Measurements from ENCODE around the gene ISOC2.

ISOC2 gene

GRCh38 chr19:55471266-55471665, 9.8 kb upstream of the ISOC2 start:
- Histone ChIP-seq H3K9me3 (replicated peaks; ENCODE audit: low read length) (no peaks in the 10 kb centered on the region), H3K4me3 (ENCODE audit: low read length) (no peak overlapping the region), H3K27me3 (ENCODE audit: control insufficient read depth, insufficient read depth, low read length) (no peaks in the 10 kb centered on the region), H3K4me1 (ENCODE audit: control insufficient read depth, insufficient read depth, low read length) (peaks cover 48% of the 10 kb centered on the region), H3K4me2 (ENCODE audit: low read length) (no peak overlapping the region), H3K36me3 (ENCODE audit: insufficient read depth, low read length) (no peaks in the 10 kb centered on the region), H3K9ac (ENCODE audit: low read depth, low read length) (no peak overlapping the region)

- Histone ChIP-seq H3K4me1 (ENCODE audit: control insufficient read depth, insufficient read depth, low read length) (peaks cover 18% of the 10 kb centered on the region), H3K4me3 (ENCODE audit: low read length) (no peak overlapping the region), H3K9ac (ENCODE audit: low read depth, low read length) (no peak overlapping the region), H3K4me2 (ENCODE audit: low read length) (peak overlapping the region; percentile 32), H3K27me3 (ENCODE audit: control insufficient read depth, insufficient read depth, low read length) (no peaks in the 10 kb centered on the region), H3K36me3 (ENCODE audit: insufficient read depth, low read length) (no peaks in the 10 kb centered on the region), H3K9me3 (replicated peaks; ENCODE audit: low read length) (no peaks in the 10 kb centered on the region)
Observed at GRCh38 chr19:55468054-55468393, 6.6 kb upstream of the ISOC2 start.

GRCh38 chr19:55467236-55468053, 6.0 kb upstream of the ISOC2 start:
- no peak overlapping the region for H3K9ac ChIP-seq (ENCODE audit: low read depth, low read length)
- H3K4me2 ChIP-seq (ENCODE audit: low read length), result peak overlapping the region; percentile 32
- H3K27me3 ChIP-seq (ENCODE audit: control insufficient read depth, insufficient read depth, low read length), result no peaks in the 10 kb centered on the region
- H3K9me3 ChIP-seq (replicated peaks; ENCODE audit: low read length), result no peaks in the 10 kb centered on the region
- H3K4me3 ChIP-seq (ENCODE audit: low read length), result no peak overlapping the region
- H3K4me1 ChIP-seq (ENCODE audit: control insufficient read depth, insufficient read depth, low read length), result peaks cover 12% of the 10 kb centered on the region
- H3K36me3 ChIP-seq (ENCODE audit: insufficient read depth, low read length), result no peaks in the 10 kb centered on the region

- Histone ChIP-seq H3K27me3 (ENCODE audit: control insufficient read depth, insufficient read depth, low read length) (no peaks in the 10 kb centered on the region), H3K4me1 (ENCODE audit: control insufficient read depth, insufficient read depth, low read length) (peaks cover 17% of the 10 kb centered on the region), H3K9me3 (replicated peaks; ENCODE audit: low read length) (no peaks in the 10 kb centered on the region), H3K4me3 (ENCODE audit: low read length) (no peak overlapping the region), H3K36me3 (ENCODE audit: insufficient read depth, low read length) (no peaks in the 10 kb centered on the region), H3K4me2 (ENCODE audit: low read length) (no peak overlapping the region), H3K9ac (ENCODE audit: low read depth, low read length) (no peak overlapping the region)
Observed at GRCh38 chr19:55466241-55466614, 4.8 kb upstream of the ISOC2 start.

- H3K27me3 ChIP-seq (ENCODE audit: control insufficient read depth, insufficient read depth, low read length), result no peaks in the 10 kb centered on the region
- H3K4me2 ChIP-seq (ENCODE audit: low read length), result no peak overlapping the region
- H3K4me3 ChIP-seq (ENCODE audit: low read length), result no peak overlapping the region
Observed at GRCh38 chr19:55465460-55466240, 4.2 kb upstream of the ISOC2 start.

GRCh38 chr19:55464662-55465054, 3.2 kb upstream of the ISOC2 start, which contains the start of gene C19orf85:
C19orf85 (minus strand) TSS chr19:55464751; CDS start chr19:55464554, 197 bp downstream.
- peaks cover 33% of the 10 kb centered on the region for H3K4me1 ChIP-seq (ENCODE audit: control insufficient read depth, insufficient read depth, low read length)
- H3K9me3 ChIP-seq (replicated peaks; ENCODE audit: low read length), result no peaks in the 10 kb centered on the region
- no peak within 1 kb of the TSS for H3K4me2 ChIP-seq (ENCODE audit: low read length)

More at GRCh38 chr19:55465460-55466240, 4.2 kb upstream of the ISOC2 start:
- peaks cover 23% of the 10 kb centered on the region for H3K4me1 ChIP-seq (ENCODE audit: control insufficient read depth, insufficient read depth, low read length)
- H3K36me3 ChIP-seq (ENCODE audit: insufficient read depth, low read length), result no peaks in the 10 kb centered on the region
- H3K9ac ChIP-seq (ENCODE audit: low read depth, low read length), result no peak overlapping the region
- H3K9me3 ChIP-seq (replicated peaks; ENCODE audit: low read length), result no peaks in the 10 kb centered on the region

GRCh38 chr19:55464039-55464661, 2.7 kb upstream of the ISOC2 start:
- Histone ChIP-seq H3K27me3 (ENCODE audit: control insufficient read depth, insufficient read depth, low read length) (no peaks in the 10 kb centered on the region), H3K4me2 (ENCODE audit: low read length) (no peak overlapping the region), H3K36me3 (ENCODE audit: insufficient read depth, low read length) (no peaks in the 10 kb centered on the region), H3K9ac (ENCODE audit: low read depth, low read length) (no peak overlapping the region), H3K4me3 (ENCODE audit: low read length) (no peak overlapping the region), H3K9me3 (replicated peaks; ENCODE audit: low read length) (no peaks in the 10 kb centered on the region), H3K4me1 (ENCODE audit: control insufficient read depth, insufficient read depth, low read length) (peaks cover 35% of the 10 kb centered on the region)

More at GRCh38 chr19:55464662-55465054, 3.2 kb upstream of the ISOC2 start, which contains the start of gene C19orf85:
- Histone ChIP-seq H3K4me3 (ENCODE audit: low read length) (no peak within 1 kb of the TSS), H3K27me3 (ENCODE audit: control insufficient read depth, insufficient read depth, low read length) (no peaks in the 10 kb centered on the region), H3K9ac (ENCODE audit: low read depth, low read length) (no peak within 1 kb of the TSS), H3K36me3 (ENCODE audit: insufficient read depth, low read length) (no peaks in the 10 kb centered on the region)

GRCh38 chr19:55463583-55464031, 2.2 kb upstream of the ISOC2 start:
- Histone ChIP-seq H3K27me3 (ENCODE audit: control insufficient read depth, insufficient read depth, low read length) (no peaks in the 10 kb centered on the region), H3K4me1 (ENCODE audit: control insufficient read depth, insufficient read depth, low read length) (peaks cover 35% of the 10 kb centered on the region), H3K4me2 (ENCODE audit: low read length) (no peak overlapping the region), H3K9ac (ENCODE audit: low read depth, low read length) (no peak overlapping the region), H3K9me3 (replicated peaks; ENCODE audit: low read length) (no peaks in the 10 kb centered on the region), H3K4me3 (ENCODE audit: low read length) (no peak overlapping the region), H3K36me3 (ENCODE audit: insufficient read depth, low read length) (no peaks in the 10 kb centered on the region)

GRCh38 chr19:55462722-55463121, 1.3 kb upstream of the ISOC2 start:
- H3K36me3 ChIP-seq (ENCODE audit: insufficient read depth, low read length), result no peaks in the 10 kb centered on the region
- peaks cover 30% of the 10 kb centered on the region for H3K4me1 ChIP-seq (ENCODE audit: control insufficient read depth, insufficient read depth, low read length)
- no peak overlapping the region for H3K4me3 ChIP-seq (ENCODE audit: low read length)
- no peaks in the 10 kb centered on the region for H3K9me3 ChIP-seq (replicated peaks; ENCODE audit: low read length)
- no peak overlapping the region for H3K4me2 ChIP-seq (ENCODE audit: low read length)
- no peaks in the 10 kb centered on the region for H3K27me3 ChIP-seq (ENCODE audit: control insufficient read depth, insufficient read depth, low read length)
- H3K9ac ChIP-seq (ENCODE audit: low read depth, low read length), result no peak overlapping the region

GRCh38 chr19:55461974-55462626, 658 bp upstream of the ISOC2 start:
- peak overlapping the region; percentile 73 for H3K9ac ChIP-seq (ENCODE audit: low read depth, low read length)
- H3K4me3 ChIP-seq (ENCODE audit: low read length), result peak overlapping the region; percentile 73
- peak overlapping the region; percentile 91 for H3K4me2 ChIP-seq (ENCODE audit: low read length)
- H3K27me3 ChIP-seq (ENCODE audit: control insufficient read depth, insufficient read depth, low read length), result no peaks in the 10 kb centered on the region
- H3K4me1 ChIP-seq (ENCODE audit: control insufficient read depth, insufficient read depth, low read length), result peaks cover 25% of the 10 kb centered on the region
- H3K36me3 ChIP-seq (ENCODE audit: insufficient read depth, low read length), result no peaks in the 10 kb centered on the region
- H3K9me3 ChIP-seq (replicated peaks; ENCODE audit: low read length), result no peaks in the 10 kb centered on the region

Data from skeletal muscle satellite cell (primary cell).